ENCODE results near the gene NEDD8. TPM values are rescaled to one million over a fixed set of nuclear protein-coding genes. Genes with fewer than 3 reads are reported as not detected.
A peak's percentile ranks its signal among the peaks of the same experiment; 100 is the strongest.
"Not testable (repeated sequence)": the region's sequence is repeated elsewhere in the genome, so short reads cannot be mapped to it uniquely, and the experiment has no call there.

The NEDD8 gene
- total RNA-seq, 1 experiment from 2014 or later = 234 TPM

- no peak overlapping the region for H3K4me3 ChIP-seq
- no peaks in the 10 kb centered on the region for H3K27me3 ChIP-seq (replicated peaks)
- H3K9me3 ChIP-seq (replicated peaks) = no peaks in the 10 kb centered on the region
- H3K36me3 ChIP-seq = no peaks in the 10 kb centered on the region
- no peak for DNase-seq (ENCODE audit: low read depth in 1 of 2, low spot score in 2 of 2)
- no peak overlapping the region for H3K27ac ChIP-seq
- peaks cover 12% of the 10 kb centered on the region for H3K4me1 ChIP-seq (replicated peaks)
These were observed 17.3 kb upstream of the NEDD8 start for GRCh38 chr14:24249230-24250021.

DNA sequence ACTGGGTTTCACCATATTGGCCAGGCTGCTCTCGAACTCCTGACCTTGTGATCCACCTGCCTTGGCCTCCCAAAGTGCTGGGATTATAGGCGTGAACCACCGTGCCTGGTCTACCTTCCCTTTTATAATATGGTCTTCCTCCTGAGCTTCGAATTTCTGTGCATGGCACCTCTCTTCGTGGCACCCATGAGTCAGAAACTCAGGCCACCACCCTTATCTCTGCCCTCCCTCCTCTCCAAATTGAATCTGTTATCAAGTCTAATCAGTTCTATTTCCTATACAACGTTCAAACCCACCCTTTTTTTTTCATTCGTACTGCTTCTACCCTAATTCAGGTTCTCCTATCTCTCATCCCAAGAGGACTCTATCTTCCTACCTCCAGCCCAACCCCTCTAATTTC, 15.3 kb upstream of the NEDD8 start:
- DNase-seq (ENCODE audit: low read depth in 1 of 2, low spot score in 2 of 2) = no peak
- Histone ChIP-seq H3K27me3 (replicated peaks) (no peaks in the 10 kb centered on the region), H3K36me3 (no peaks in the 10 kb centered on the region), H3K9me3 (replicated peaks) (no peaks in the 10 kb centered on the region), H3K4me3 (no peak overlapping the region), H3K4me1 (replicated peaks) (peaks cover 19% of the 10 kb centered on the region), H3K27ac (no peak overlapping the region)

- Histone ChIP-seq H3K4me1 (replicated peaks) (peaks cover 13% of the 10 kb centered on the region), H3K27me3 (replicated peaks) (no peaks in the 10 kb centered on the region), H3K9me3 (replicated peaks) (no peaks in the 10 kb centered on the region), H3K4me3 (no peak overlapping the region), H3K36me3 (no peaks in the 10 kb centered on the region), H3K27ac (no peak overlapping the region)
- DNase-seq (ENCODE audit: low read depth in 1 of 2, low spot score in 2 of 2) = no peak
These were observed 14.6 kb upstream of the NEDD8 start for GRCh38 chr14:24246765-24247212.

DNA sequence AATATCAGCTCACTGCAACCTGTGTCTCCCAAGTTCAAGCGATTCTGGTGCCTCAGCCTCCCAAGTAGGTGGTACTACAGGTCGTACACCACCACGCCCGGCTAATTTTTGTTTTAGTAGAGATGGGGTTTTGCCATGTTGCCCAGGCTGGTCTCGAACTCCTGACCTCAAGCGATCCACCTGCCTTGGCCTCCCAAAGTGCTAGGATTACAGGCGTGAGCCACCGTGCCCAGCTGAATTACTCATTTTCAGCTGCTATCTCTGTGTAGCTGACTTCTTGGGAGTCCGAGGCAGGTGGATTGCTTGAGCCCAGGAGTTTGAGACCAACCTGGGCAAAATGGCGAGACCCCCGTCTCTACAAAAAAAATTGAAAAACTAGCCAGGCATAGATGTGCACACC, 13.2 kb upstream of the NEDD8 start:
- H3K36me3 ChIP-seq = peaks cover 11% of the 10 kb centered on the region
- not testable (repeated sequence) for H3K9me3 ChIP-seq (replicated peaks)

GRCh38 chr14:24243336-24243836, 11.2 kb upstream of the NEDD8 start:
- Histone ChIP-seq H3K4me1 (replicated peaks) (peaks cover 12% of the 10 kb centered on the region), H3K4me3 (peak overlapping the region; percentile 52), H3K27me3 (replicated peaks) (no peaks in the 10 kb centered on the region), H3K36me3 (peaks cover 31% of the 10 kb centered on the region), H3K9me3 (replicated peaks) (no peaks in the 10 kb centered on the region), H3K27ac (peak overlapping the region; percentile 97)
- DNase-seq (ENCODE audit: low read depth in 1 of 2, low spot score in 2 of 2) = peak in 1 of 2 experiments; percentile 42

More for the DNA sequence above, 13.2 kb upstream of the NEDD8 start:
- H3K27me3 ChIP-seq (replicated peaks); H3K4me3 ChIP-seq; DNase-seq (ENCODE audit: low read depth in 1 of 2, low spot score in 2 of 2); H3K27ac ChIP-seq: not testable (repeated sequence)
- H3K4me1 ChIP-seq (replicated peaks) = peaks cover 12% of the 10 kb centered on the region

DNA sequence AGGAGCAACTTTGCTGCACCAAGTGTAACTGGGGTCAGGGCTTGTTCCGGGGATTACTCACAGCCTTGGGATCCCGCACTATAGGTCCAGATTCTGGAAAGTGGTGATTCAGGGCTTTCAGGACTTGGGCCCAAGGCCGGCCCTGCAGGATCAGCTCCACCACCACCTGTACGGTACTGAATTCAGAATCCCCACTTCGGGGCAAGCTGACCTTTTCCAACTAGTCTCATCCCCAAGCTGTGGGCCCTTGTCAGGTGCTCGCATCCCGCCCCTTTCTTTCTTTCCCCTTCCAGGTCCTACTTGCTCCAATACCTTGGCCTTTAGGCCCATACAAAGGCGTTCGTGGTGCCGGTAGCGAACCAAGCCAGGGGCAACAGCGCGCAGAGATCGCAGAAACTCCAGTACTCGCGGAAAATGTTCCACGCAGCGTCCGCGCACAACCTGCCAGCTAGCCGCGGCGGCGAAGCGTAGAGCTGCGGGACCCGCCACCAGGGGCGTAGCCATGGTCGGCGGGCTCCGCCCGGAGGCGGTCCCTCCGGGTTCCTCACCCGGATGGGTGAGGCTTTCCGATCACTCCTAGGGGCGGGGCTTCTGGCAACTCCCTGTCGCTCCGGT, 9.8 kb upstream of the NEDD8 start:
- peak overlapping the region; percentile 52 for H3K4me3 ChIP-seq
- no peaks in the 10 kb centered on the region for H3K9me3 ChIP-seq (replicated peaks)
- H3K27me3 ChIP-seq (replicated peaks) = no peaks in the 10 kb centered on the region
- H3K27ac ChIP-seq = peak overlapping the region; percentile 97
- peaks cover 45% of the 10 kb centered on the region for H3K36me3 ChIP-seq
- peaks cover 12% of the 10 kb centered on the region for H3K4me1 ChIP-seq (replicated peaks)
- DNase-seq (ENCODE audit: low read depth in 1 of 2, low spot score in 2 of 2) = peak; percentile 95 to 99

DNA sequence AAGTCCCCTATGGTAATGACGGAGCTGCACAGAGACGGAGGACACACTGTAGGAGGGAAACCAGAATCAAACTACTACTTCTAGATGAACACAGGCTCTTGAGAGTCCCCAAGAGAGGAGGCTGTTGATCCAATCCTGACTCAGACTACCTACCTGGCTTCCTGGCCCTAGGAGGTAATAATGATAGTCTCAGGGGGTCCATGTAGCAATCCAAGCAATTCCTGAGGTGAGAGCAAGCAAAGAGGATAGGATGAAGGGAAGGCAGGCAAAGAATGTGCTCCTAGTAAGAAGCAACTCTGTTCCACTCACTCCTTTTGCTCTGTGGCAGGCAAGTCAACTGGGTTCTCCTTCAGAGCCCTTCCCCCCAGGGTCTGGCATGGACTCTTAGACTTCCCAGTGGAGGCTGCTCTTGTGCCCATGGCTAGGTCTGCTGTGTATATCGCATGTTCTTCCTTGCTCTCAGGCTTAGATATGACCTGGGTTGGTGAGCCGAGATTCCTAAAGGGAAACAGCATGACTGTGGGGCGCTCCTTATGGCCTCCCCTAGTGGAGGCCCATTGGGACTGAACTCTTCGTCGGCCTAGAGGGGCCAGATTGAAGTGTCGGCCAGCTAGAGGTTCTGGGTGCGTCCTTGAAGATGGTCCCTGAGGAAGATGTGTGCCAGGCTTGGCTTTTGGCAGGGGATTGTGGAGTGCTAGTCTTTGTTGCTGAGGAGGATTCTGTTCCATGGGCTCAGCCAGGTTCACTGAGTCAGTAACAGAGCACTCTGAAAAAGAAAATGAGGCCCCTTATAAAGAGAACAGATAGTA, 8.1 kb upstream of the NEDD8 start:
- no peak overlapping the region for H3K27ac ChIP-seq
- no peaks in the 10 kb centered on the region for H3K27me3 ChIP-seq (replicated peaks)
- H3K4me1 ChIP-seq (replicated peaks) = peaks cover 12% of the 10 kb centered on the region
- DNase-seq (ENCODE audit: low read depth in 1 of 2, low spot score in 2 of 2) = no peak
- H3K9me3 ChIP-seq (replicated peaks) = no peaks in the 10 kb centered on the region
- H3K36me3 ChIP-seq = peaks cover 61% of the 10 kb centered on the region
- no peak overlapping the region for H3K4me3 ChIP-seq

GRCh38 chr14:24238527-24239037, 6.4 kb upstream of the NEDD8 start:
- no peak for DNase-seq (ENCODE audit: low read depth in 1 of 2, low spot score in 2 of 2)
- Histone ChIP-seq H3K36me3 (peaks cover 75% of the 10 kb centered on the region), H3K4me3 (no peak overlapping the region), H3K4me1 (replicated peaks) (peaks cover 22% of the 10 kb centered on the region), H3K9me3 (replicated peaks) (no peaks in the 10 kb centered on the region), H3K27ac (no peak overlapping the region), H3K27me3 (replicated peaks) (no peaks in the 10 kb centered on the region)

- Histone ChIP-seq H3K36me3 (peaks cover 75% of the 10 kb centered on the region), H3K4me1 (replicated peaks) (peaks cover 21% of the 10 kb centered on the region), H3K9me3 (replicated peaks) (no peaks in the 10 kb centered on the region), H3K27me3 (replicated peaks) (no peaks in the 10 kb centered on the region), H3K4me3 (no peak overlapping the region), H3K27ac (no peak overlapping the region)
- no peak for DNase-seq (ENCODE audit: low read depth in 1 of 2, low spot score in 2 of 2)
These were observed 6.0 kb upstream of the NEDD8 start for GRCh38 chr14:24238123-24238522.

DNA sequence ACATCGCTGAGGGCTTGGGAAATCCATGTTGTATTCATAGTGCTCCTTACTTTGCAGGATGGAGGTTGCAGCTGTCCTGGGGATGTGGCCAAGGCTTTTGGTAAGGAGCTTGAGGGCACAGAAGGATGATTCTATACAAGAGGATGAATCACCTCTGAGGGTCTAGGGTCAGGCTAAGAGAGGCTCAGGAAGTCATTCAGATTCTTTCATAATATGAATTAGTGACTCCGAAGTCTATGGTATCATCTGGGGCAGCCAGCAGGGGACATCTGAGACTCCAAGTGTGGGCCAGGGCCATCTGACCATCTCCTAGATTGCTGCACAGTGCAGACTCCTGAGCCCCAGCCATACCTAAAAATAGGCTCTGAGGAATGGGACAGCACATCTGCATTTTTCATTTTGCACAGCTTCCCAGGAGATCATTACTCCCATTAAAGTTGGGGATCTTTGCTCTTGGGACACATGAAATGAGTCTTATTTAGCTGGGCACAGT, 5.3 kb upstream of the NEDD8 start:
- Histone ChIP-seq H3K27ac (no peak overlapping the region), H3K4me3 (no peak overlapping the region), H3K27me3 (replicated peaks) (no peaks in the 10 kb centered on the region), H3K36me3 (peaks cover 75% of the 10 kb centered on the region), H3K4me1 (replicated peaks) (peaks cover 20% of the 10 kb centered on the region), H3K9me3 (replicated peaks) (no peaks in the 10 kb centered on the region)
- DNase-seq (ENCODE audit: low read depth in 1 of 2, low spot score in 2 of 2) = no peak

DNA sequence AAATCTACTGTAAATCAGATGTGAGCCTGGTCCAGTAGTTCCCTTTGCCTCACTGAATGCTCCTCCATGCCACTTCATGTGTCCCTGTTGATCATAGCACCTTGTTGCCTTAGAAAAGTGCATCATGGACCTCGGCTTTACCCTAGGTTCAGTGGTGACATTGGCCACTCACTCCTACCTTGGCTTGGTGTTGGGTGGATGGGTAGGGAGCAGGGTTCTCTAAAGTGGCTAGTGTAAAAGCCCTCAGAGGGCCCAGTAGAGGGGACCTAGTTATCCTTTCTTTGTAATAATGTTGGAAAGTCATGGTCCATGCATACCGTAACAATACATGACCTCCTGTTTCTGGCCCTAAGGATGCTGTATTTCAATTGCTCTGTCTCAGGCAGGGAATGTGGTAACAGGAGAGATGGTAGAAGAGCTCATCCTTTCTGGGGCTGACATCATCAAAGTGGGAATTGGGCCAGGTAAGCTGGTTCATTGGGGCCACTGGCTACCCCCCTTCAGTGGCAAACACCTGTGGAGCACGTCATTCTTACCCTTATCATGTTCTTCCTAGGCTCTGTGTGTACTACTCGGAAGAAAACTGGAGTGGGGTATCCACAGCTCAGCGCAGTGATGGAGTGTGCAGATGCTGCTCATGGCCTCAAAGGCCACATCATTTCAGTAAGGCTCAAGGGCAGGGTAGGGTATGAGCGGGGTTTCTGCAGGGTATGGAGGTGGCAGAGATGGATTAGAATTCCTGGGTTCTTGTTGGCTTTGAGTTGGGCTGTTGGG, 4.7 kb upstream of the NEDD8 start:
- no peak for DNase-seq (ENCODE audit: low read depth in 1 of 2, low spot score in 2 of 2)
- H3K36me3 ChIP-seq = peaks cover 75% of the 10 kb centered on the region
- H3K4me1 ChIP-seq (replicated peaks) = peaks cover 20% of the 10 kb centered on the region
- H3K4me3 ChIP-seq = no peak overlapping the region
- H3K27ac ChIP-seq = no peak overlapping the region
- no peaks in the 10 kb centered on the region for H3K27me3 ChIP-seq (replicated peaks)
- H3K9me3 ChIP-seq (replicated peaks) = no peaks in the 10 kb centered on the region

- Histone ChIP-seq H3K9me3 (replicated peaks) (no peaks in the 10 kb centered on the region), H3K4me1 (replicated peaks) (peaks cover 18% of the 10 kb centered on the region), H3K4me3 (no peak overlapping the region), H3K27ac (no peak overlapping the region), H3K36me3 (peaks cover 71% of the 10 kb centered on the region), H3K27me3 (replicated peaks) (no peaks in the 10 kb centered on the region)
- DNase-seq (ENCODE audit: low read depth in 1 of 2, low spot score in 2 of 2) = no peak
These were observed 3.9 kb upstream of the NEDD8 start for GRCh38 chr14:24235804-24236688.

Measured in SJSA1 (cell line).